ENCODE data around the gene TMEM259.

DNA sequence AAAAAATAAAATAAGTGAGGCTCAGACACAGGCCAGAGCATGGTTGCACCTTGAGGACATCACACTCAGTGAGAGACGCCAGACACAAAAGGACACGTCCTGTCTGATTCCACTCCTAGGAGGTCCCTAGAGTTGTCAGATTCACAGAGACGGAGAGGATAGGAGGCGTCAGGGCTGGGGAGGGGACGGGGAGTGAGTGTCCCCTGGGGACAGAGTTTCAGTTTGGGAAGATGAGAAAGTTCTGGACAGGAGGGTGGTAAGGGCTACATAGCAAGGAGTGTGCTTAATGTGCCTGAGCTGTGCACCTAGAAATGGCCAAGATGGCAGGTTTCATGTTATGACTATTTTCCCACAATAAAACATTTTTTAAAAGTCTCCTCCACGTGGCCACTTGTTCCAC, 22.9 kb downstream of the TMEM259 start:
- TF ChIP-seq GATA2 (IDR thresholded peaks at IDR 0.05; ENCODE audit: low read depth, low read length), result no peak
- TF ChIP-seq GATA3 (IDR thresholded peaks at IDR 0.05; ENCODE audit: low read depth, low read length), result no peak
